WTC11 (cell line): ENCODE results near the gene ERC1. TPM values are rescaled to one million over a fixed set of nuclear protein-coding genes. Genes with fewer than 3 reads are reported as not detected.

Experiments used
- ATAC-seq: fragments of 200-7000 bp; cut with Tn5 transposase; 2 replicates; pipeline ENCODE4 v1.10.0; 2021; ENCODE audit warnings: mild to moderate bottlenecking, moderate library complexity
- CTCF ChIA-PET: fragments of 300-600 bp; sonication (Branson Sonifier 250); formaldehyde crosslinking; loops from one replicate; lab custom pipeline; 2021; ENCODE audit warnings: antibody characterized with exemption; lab: Charles Lee
- POLR2A ChIA-PET: fragments of 350-600 bp; sonication (Branson Sonifier 250); formaldehyde crosslinking; loops from one replicate; lab custom pipeline; 2021; ENCODE audit warnings: antibody characterized with exemption; lab: Charles Lee
- DNase-seq: peaks from one replicate; pipeline ENCODE4 v3.0.0; 2021; ENCODE audit warnings: low spot score
- H3K27ac Mint-ChIP-seq: 2 replicates; pipeline ENCODE4 v1.8.0; 2021; ENCODE audit warnings: mixed read lengths
- H3K27me3 Mint-ChIP-seq: 2 replicates; pipeline ENCODE4 v1.8.0; 2021; ENCODE audit warnings: low read depth, mild to moderate bottlenecking, moderate library complexity, mixed read lengths
- H3K36me3 Mint-ChIP-seq: 2 replicates; pipeline ENCODE4 v1.8.0; 2021; ENCODE audit warnings: mixed read lengths
- H3K4me1 Mint-ChIP-seq: 2 replicates; pipeline ENCODE4 v1.8.0; 2022; ENCODE audit warnings: mixed read lengths
- H3K4me3 Mint-ChIP-seq: 2 replicates; pipeline ENCODE4 v1.8.0; 2021; ENCODE audit warnings: mild to moderate bottlenecking, moderate library complexity, mixed read lengths
- H3K9me3 Mint-ChIP-seq: 2 replicates; pipeline ENCODE4 v1.8.0; 2021; ENCODE audit warnings: mixed read lengths
- AFF4 ChIP-seq: sonication (generic); formaldehyde crosslinking; IDR thresholded peaks from 2 replicates; pipeline ENCODE4 v1.8.1; 2023; ENCODE audit warnings: mild to moderate bottlenecking, missing genetic modification reagents, borderline replicate concordance
- ATF3 ChIP-seq: sonication (generic); formaldehyde crosslinking; conservative IDR thresholded peaks from 2 replicates; pipeline ENCODE4 v1.8.1; 2022; ENCODE audit warnings: mild to moderate bottlenecking, missing genetic modification reagents
- E2F4 ChIP-seq: sonication (generic); formaldehyde crosslinking; IDR thresholded peaks from 2 replicates; pipeline ENCODE4 v1.8.1; 2022; ENCODE audit warnings: low read depth, mild to moderate bottlenecking, moderate library complexity, missing genetic modification reagents, borderline replicate concordance
- FOXP1 ChIP-seq: sonication (generic); formaldehyde crosslinking; IDR thresholded peaks from 2 replicates; pipeline ENCODE4 v1.8.0; 2022; ENCODE audit warnings: missing genetic modification reagents, mild to moderate bottlenecking, moderate library complexity, borderline replicate concordance
- GTF2I ChIP-seq: fragments of 250-450 bp; sonication (Bioruptor Pico); conservative IDR thresholded peaks from 2 replicates; pipeline ENCODE4 v1.4.0; 2021; ENCODE audit warnings: mild to moderate bottlenecking
- IRF1 ChIP-seq: sonication (generic); formaldehyde crosslinking; IDR thresholded peaks from 2 replicates; pipeline ENCODE4 v1.8.0; 2023; ENCODE audit warnings: missing genetic modification reagents
- MAX ChIP-seq: sonication (generic); formaldehyde crosslinking; IDR thresholded peaks from 2 replicates; pipeline ENCODE4 v1.8.0; 2022; ENCODE audit warnings: mild to moderate bottlenecking, missing genetic modification reagents
- MLX ChIP-seq: sonication (generic); formaldehyde crosslinking; IDR thresholded peaks from 2 replicates; pipeline ENCODE4 v1.8.1; 2023; ENCODE audit warnings: mild to moderate bottlenecking, missing genetic modification reagents, moderate library complexity
- MXD4 ChIP-seq: fragments of 250-450 bp; sonication (Bioruptor Pico); IDR thresholded peaks from 2 replicates; pipeline ENCODE4 v1.8.0; 2021; ENCODE audit warnings: mild to moderate bottlenecking, moderate library complexity, borderline replicate concordance
- NFATC4 ChIP-seq: fragments of 250-450 bp; sonication (Bioruptor Pico); IDR thresholded peaks from 2 replicates; pipeline ENCODE4 v1.9.0; 2021; ENCODE audit warnings: mild to moderate bottlenecking
- NR2C2 ChIP-seq: sonication (generic); formaldehyde crosslinking; IDR thresholded peaks from 2 replicates; pipeline ENCODE4 v1.8.0; 2022; ENCODE audit warnings: mild to moderate bottlenecking, missing genetic modification reagents
- RELA ChIP-seq: sonication (generic); formaldehyde crosslinking; IDR thresholded peaks from 2 replicates; pipeline ENCODE4 v1.8.1; 2022; ENCODE audit warnings: missing genetic modification reagents, mild to moderate bottlenecking, borderline replicate concordance
- TCF7 ChIP-seq: sonication (generic); formaldehyde crosslinking; IDR thresholded peaks from 2 replicates; pipeline ENCODE4 v1.8.0; 2022; ENCODE audit warnings: mild to moderate bottlenecking, low read depth, missing genetic modification reagents, moderate library complexity
- TEAD1 ChIP-seq: sonication (generic); formaldehyde crosslinking; IDR thresholded peaks from 2 replicates; pipeline ENCODE4 v1.8.0; 2022; ENCODE audit warnings: mild to moderate bottlenecking, missing genetic modification reagents
- TEAD4 ChIP-seq: sonication (generic); formaldehyde crosslinking; IDR thresholded peaks from 2 replicates; pipeline ENCODE4 v1.8.0; 2022; ENCODE audit warnings: mild to moderate bottlenecking, missing genetic modification reagents
- USF1 ChIP-seq: sonication (generic); formaldehyde crosslinking; IDR thresholded peaks from 2 replicates; pipeline ENCODE4 v1.8.0; 2022; ENCODE audit warnings: mild to moderate bottlenecking, missing genetic modification reagents
- ZBTB21 ChIP-seq: sonication (generic); formaldehyde crosslinking; IDR thresholded peaks from 2 replicates; pipeline ENCODE4 v1.8.1; 2023; ENCODE audit warnings: mild to moderate bottlenecking, missing genetic modification reagents, borderline replicate concordance
- ZBTB43 ChIP-seq: sonication (generic); formaldehyde crosslinking; IDR thresholded peaks from 2 replicates; pipeline ENCODE4 v1.8.1; 2023; ENCODE audit warnings: mild to moderate bottlenecking, missing genetic modification reagents
- ZNF416 ChIP-seq: fragments of 250-450 bp; sonication (Bioruptor Pico); IDR thresholded peaks from 2 replicates; pipeline ENCODE4 v1.9.0; 2021; ENCODE audit warnings: mild to moderate bottlenecking, inconsistent platforms
- ZNF532 ChIP-seq: fragments of 250-450 bp; sonication (Bioruptor Pico); IDR thresholded peaks from 2 replicates; pipeline ENCODE4 v1.9.0; 2021; ENCODE audit warnings: mild to moderate bottlenecking, borderline replicate concordance
- total RNA-seq: library from RNA; stranded (reverse); gene quantifications from 3 replicates; pipeline ENCODE4 v1.2.3, GENCODE V29; 2021

The ERC1 gene
- total RNA-seq, 1 experiment from 2014 or later = 47.5 TPM

GRCh38 chr12:1011091-1011490 is 20.1 kb downstream of the ERC1 start:
- Mint-ChIP-seq H3K4me3 (no peak overlapping the region), H3K36me3 (0 out of 2 replicates have a peak, but pooled peaks cover 4% of the 10 kb centered on the region), H3K27me3 (no peaks in the 10 kb centered on the region), H3K4me1 (no peaks in the 10 kb centered on the region), H3K27ac (no peak overlapping the region), H3K9me3 (peaks cover 4% of the 10 kb centered on the region)
- POLR2A ChIA-PET = no interaction called here
- CTCF ChIA-PET = no interaction called here
- no peak for DNase-seq
- TF ChIP-seq MLX (CRISPR knock-in tag) (no peak), ZNF416 (CRISPR knock-in tag) (no peak), ZBTB21 (CRISPR knock-in tag) (no peak), ZBTB43 (CRISPR knock-in tag) (no peak), IRF1 (CRISPR knock-in tag) (no peak), ZNF532 (CRISPR knock-in tag) (no peak), ATF3 (no peak), E2F4 (CRISPR knock-in tag) (no peak), GTF2I (CRISPR knock-in tag) (no peak), NFATC4 (CRISPR knock-in tag) (no peak), RELA (CRISPR knock-in tag) (no peak), TCF7 (CRISPR knock-in tag) (no peak), FOXP1 (CRISPR knock-in tag) (no peak), TEAD4 (CRISPR knock-in tag) (no peak), USF1 (CRISPR knock-in tag) (no peak), MXD4 (CRISPR knock-in tag) (no peak), AFF4 (no peak), NR2C2 (CRISPR knock-in tag) (no peak), MAX (CRISPR knock-in tag) (no peak), TEAD1 (no peak)
- ATAC-seq = no peak
